ENCODE data around the gene BPHL.
"Not testable (repeated sequence)": the region's sequence is repeated elsewhere in the genome, so short reads cannot be mapped to it uniquely, and the experiment has no call there.

Gene BPHL

DNA sequence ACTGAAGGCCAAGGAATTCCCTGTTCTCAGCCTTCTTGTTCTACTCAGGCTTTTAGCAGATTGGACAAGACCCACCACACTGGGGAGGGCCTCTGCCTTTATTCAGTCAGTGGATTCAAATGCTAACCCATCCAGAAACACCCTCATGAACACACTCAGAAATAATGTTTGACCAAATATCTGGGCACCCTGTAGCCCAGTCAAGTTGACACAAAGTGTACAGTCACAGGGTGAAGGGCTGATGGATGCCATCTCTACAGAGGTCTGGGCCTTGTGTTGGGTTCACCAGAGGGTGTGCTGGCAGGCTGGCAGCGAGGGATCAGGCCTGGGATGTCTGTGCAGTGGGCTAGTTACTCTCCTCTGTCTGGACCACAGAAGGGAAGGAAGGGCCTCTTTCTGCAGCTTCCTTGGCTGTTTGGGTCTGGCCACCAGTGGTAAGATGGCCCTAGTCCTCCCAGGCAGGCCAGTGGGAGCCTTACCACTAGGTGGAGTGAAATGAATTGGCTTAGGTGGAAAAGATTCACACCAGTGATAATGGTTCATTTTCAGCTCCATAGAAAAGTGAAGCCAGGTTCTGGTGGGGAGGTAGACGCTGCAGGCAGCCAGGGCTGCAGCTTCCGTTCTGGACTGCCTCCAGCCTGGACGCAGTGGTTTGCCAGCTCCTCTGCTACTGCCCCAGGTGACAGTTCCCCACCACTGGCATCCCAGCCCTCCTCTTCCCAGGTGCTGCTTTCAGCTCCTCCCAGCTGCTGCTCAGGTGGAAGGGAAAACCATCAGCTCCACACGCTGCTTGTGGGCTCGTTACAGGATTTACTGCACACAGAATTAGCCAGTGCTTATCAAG lies 29.6 kb downstream of the BPHL start:
- TF ChIP-seq, protein P1, sequence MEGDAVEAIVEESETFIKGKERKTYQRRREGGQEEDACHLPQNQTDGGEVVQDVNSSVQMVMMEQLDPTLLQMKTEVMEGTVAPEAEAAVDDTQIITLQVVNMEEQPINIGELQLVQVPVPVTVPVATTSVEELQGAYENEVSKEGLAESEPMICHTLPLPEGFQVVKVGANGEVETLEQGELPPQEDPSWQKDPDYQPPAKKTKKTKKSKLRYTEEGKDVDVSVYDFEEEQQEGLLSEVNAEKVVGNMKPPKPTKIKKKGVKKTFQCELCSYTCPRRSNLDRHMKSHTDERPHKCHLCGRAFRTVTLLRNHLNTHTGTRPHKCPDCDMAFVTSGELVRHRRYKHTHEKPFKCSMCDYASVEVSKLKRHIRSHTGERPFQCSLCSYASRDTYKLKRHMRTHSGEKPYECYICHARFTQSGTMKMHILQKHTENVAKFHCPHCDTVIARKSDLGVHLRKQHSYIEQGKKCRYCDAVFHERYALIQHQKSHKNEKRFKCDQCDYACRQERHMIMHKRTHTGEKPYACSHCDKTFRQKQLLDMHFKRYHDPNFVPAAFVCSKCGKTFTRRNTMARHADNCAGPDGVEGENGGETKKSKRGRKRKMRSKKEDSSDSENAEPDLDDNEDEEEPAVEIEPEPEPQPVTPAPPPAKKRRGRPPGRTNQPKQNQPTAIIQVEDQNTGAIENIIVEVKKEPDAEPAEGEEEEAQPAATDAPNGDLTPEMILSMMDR (IDR thresholded peaks at IDR 0.05; ENCODE audit: unreplicated experiment in 3 of 3), result no peak
- no peak overlapping the region for H3K27ac Mint-ChIP-seq
- peaks cover 76% of the 10 kb centered on the region for H3K36me3 Mint-ChIP-seq (ENCODE audit: low read depth)
- H3K4me3 Mint-ChIP-seq, result no peak overlapping the region
- H3K9me3 Mint-ChIP-seq, result peaks cover 3% of the 10 kb centered on the region
- peaks cover 26% of the 10 kb centered on the region for H3K4me1 Mint-ChIP-seq
- H3K27me3 Mint-ChIP-seq (ENCODE audit: low read depth), result no peaks in the 10 kb centered on the region

DNA sequence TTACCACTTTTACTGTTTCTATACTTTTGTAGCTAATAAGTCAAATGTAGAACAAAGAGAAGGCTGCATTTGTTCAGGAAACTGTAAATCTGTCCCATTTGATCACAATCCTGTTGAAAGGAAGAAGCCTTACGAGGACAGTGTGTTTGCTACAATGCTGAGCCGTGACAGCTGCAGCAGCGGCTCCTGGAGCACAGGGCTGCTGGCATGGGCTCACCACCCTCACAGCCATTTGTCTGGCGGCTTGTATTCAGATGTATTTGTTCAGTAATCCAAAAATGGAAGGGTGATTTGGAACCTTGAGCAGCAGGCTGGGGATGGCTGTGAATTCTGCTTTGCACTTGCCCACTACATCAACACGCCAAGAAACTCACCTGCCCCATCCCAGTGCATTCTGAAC lies 33.2 kb downstream of the BPHL start:
- TF ChIP-seq, protein P1 (IDR thresholded peaks at IDR 0.05; ENCODE audit: unreplicated experiment in 3 of 3), result no peak
- peaks cover 44% of the 10 kb centered on the region for H3K4me1 Mint-ChIP-seq
- peaks cover 71% of the 10 kb centered on the region for H3K36me3 Mint-ChIP-seq (ENCODE audit: low read depth)
- H3K4me3 Mint-ChIP-seq, result peak overlapping the region in 1 of 3 experiments; percentile 25
- no peaks in the 10 kb centered on the region for H3K27me3 Mint-ChIP-seq (ENCODE audit: low read depth)
- peak overlapping the region; percentile 7 to 72 (median 63) for H3K27ac Mint-ChIP-seq
- H3K9me3 Mint-ChIP-seq, result peaks cover 3% of the 10 kb centered on the region

DNA sequence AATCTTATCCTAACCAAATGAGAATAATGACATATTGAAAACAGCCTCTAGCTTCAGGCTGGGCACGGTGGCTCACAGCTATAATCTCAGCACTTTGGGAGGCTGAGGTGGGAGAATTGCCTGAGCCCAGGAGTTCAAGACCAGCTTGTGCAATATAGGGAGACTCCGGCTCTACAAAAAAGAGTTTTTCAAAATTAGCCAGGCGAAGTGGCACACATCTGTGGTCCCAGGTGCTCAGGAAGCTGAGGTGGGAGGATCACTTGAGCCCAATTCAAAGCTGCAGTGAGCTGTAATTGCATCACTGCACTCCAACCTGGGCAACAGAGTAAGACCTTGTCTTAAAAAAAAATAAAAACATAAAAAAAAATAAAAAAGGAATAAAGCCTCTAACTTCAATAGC lies 34.2 kb downstream of the BPHL start:
- H3K27ac Mint-ChIP-seq, result peak overlapping the region in 1 of 3 experiments; percentile 63
- peaks cover 63% of the 10 kb centered on the region for H3K36me3 Mint-ChIP-seq (ENCODE audit: low read depth)
- H3K4me1 Mint-ChIP-seq, result peaks cover 47% of the 10 kb centered on the region
- H3K4me3 Mint-ChIP-seq, result peak overlapping the region in 1 of 3 experiments; percentile 14
- H3K27me3 Mint-ChIP-seq (ENCODE audit: low read depth), result no peaks in the 10 kb centered on the region
- H3K9me3 Mint-ChIP-seq, result no peaks in the 10 kb centered on the region
- TF ChIP-seq, protein P1 (IDR thresholded peaks at IDR 0.05; ENCODE audit: unreplicated experiment in 3 of 3), result no peak

DNA sequence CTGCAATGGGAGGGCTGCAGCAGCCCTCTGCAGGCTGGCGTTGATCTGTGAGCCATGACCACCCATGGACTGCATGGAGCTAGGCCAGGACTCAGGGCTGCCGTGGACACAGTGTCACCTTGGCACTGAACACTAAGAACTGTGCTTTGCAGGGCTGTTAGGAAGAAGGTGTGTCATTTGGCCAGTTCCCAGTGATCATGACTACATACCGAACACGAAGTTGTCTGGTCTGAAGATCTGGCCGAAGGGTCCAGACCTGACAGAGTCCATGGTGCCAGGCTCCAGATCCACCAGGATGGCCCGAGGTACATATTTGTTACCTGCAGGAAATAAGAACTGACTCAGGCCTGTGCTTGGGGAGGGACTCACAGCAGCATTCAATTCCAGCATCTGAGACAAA lies 36.9 kb downstream of the BPHL start:
- Mint-ChIP-seq H3K27me3 (ENCODE audit: low read depth) (peaks cover 22% of the 10 kb centered on the region), H3K4me3 (peak overlapping the region; percentile 82 to 99 (median 98)), H3K36me3 (ENCODE audit: low read depth) (peaks cover 40% of the 10 kb centered on the region), H3K4me1 (peaks cover 49% of the 10 kb centered on the region)
- not testable (repeated sequence) for H3K27ac Mint-ChIP-seq, H3K9me3 Mint-ChIP-seq

DNA sequence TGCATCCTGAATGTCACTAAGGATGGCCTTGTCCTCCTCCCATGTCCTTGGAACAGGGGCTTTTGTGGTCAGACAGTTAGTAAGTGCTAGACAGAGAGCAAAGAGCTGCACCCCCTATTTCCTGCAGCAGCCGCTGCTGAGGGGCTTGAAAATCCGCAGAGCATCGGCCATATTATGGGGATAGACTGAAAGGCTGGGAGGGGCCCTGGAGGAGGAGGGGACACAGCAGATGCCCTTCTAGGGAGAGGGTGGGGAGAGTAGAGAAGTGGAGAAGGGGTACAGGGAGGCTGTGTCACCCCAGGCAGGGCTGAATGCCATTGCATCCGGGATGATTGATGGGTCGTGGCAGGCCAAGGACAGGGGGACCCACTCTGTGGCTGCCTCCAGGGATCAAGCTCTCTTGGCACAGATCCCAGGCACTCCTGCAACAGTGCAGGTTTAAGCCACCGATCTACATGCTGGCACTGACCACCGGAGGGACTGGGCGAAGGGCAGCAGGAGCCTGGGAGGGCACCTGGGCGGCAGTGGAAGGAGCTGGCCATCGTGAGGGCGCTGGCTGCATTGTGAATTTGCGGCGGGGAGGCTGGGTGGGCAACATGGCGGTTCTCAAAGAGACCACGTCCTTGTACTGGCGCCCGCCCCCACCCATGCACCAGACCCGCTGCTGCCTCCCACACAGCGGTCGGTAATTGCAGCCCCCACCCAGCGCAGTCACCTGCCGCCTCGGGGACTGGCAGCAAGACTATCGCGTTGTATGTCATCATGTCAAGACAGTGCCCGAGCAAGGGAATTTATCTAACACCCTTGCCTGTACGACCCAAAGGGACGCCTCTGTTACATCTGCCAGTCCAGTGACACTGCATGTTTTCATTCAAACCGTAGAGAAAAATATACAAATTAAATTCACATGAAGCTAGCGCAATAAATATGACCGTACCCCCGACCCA lies 37.9 kb downstream of the BPHL start:
- Mint-ChIP-seq H3K27me3 (ENCODE audit: low read depth) (peaks cover 30% of the 10 kb centered on the region), H3K4me1 (peaks cover 39% of the 10 kb centered on the region), H3K4me3 (peak overlapping the region; percentile 82 to 99 (median 98)), H3K27ac (peak overlapping the region; percentile 32 to 96 (median 87)), H3K36me3 (ENCODE audit: low read depth) (peaks cover 29% of the 10 kb centered on the region)
- H3K9me3 Mint-ChIP-seq, result not testable (repeated sequence)

DNA sequence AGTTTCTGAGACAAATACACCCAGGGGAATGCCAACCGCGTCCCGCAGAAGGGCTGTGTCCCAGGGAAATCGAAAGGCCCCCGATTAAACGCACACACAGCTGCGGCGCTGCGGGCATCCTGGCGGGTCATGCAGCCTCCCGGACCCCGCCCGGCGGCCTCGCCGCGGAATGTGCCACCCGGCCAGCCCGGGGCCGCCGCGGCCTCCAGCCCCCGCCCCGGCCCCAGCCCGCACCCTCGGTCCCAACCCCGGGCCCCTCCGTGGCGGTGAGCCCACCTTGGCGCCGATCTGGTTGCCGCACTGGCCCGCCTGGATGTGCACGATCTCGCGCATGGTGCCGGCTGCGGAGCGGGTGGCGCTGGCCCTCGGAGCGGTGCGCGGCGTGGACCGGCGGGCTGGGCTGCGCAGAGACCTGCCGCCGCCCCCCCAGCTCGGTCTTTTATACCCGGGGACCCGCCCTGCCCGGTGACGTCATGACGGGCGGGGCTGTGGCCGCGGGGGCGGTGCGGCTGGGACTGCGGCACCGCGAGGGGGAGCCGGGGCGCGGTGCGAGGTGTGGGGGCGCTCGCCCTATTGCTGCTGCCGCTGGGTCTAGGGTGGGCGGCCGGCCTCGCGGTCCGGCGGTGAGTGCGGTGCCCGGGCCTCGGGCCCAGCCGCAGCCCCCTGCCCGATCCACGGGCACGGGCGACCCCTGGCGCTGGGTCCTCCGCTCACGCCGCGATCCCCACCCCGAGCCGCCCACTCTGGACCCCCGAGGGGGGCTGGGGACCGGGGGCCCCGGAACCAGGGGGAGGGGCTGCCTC lies 38.8 kb downstream of the BPHL start, which contains the start of gene TUBB2A:
Gene TUBB2A, minus strand, starts transcription at position 414 of the 803 bp plus-strand sequence. Its CDS starts 81 bp downstream, at position 333.
- peaks cover 38% of the 10 kb centered on the region for H3K27me3 Mint-ChIP-seq (ENCODE audit: low read depth)

More for the DNA sequence above, 38.8 kb downstream of the BPHL start, which contains the start of gene TUBB2A:
- Mint-ChIP-seq H3K27ac (peak within 1 kb of the TSS; percentile 87 to 96 (median 93)), H3K4me1 (peaks cover 34% of the 10 kb centered on the region), H3K36me3 (ENCODE audit: low read depth) (peaks cover 23% of the 10 kb centered on the region), H3K9me3 (no peaks in the 10 kb centered on the region), H3K4me3 (peak within 1 kb of the TSS; percentile 82 to 99 (median 98))
- TF ChIP-seq, protein P1 (IDR thresholded peaks at IDR 0.05; ENCODE audit: unreplicated experiment in 3 of 3), result peak; percentile 22 to 60 (median 43)
